GM19397 (cell line): ENCODE results near the gene SRSF4.
"Not testable (repeated sequence)": the region's sequence is repeated elsewhere in the genome, so short reads cannot be mapped to it uniquely, and the experiment has no call there.

Experiments
- ATAC-seq: cut with Tn5 transposase; IDR thresholded peaks from one replicate; pipeline ENCODE4 v1.9.1; 2021; ENCODE audit warnings: mild to moderate bottlenecking, moderate library complexity; ENCODE audit not compliant: unreplicated experiment

The SRSF4 gene

DNA sequence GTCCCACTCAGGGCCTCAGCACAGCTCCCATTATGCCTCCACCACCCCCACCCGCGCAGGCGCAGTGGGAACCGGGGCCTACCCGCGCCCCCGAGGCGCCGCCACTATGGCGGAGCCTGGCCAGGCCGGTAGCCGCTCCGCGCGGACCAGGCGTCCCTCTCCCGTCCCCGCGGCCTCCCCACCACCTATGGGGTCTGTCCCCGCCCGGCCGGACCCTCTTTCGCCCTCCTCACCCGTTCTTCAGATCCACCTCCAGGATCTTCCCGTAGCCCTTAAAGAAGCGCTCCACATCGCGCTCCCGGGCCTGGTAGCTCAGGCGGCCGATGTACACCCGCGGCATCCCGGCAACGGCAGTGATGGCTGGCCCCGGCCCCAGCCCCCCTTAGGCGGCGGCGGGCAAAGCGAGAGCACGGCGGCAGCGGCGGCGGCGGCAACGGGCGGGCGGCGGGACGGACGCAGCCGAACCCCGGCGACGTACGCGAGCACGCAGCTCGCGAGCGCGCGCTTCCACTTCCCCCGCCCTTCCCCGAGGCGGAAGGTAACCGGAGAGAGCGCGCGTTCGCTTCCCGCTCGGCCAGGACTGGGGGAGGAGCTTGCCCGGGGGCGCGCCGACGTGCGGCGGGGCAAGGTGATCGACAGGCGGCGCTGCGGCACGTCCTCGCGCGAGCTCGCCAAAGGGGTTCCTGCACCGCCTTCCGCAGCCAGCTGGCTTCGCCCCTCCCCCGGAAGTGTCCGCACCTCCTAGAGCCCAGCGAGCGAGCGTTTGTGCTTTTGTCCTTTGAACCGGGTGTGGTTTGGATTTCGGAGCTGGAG, at the start of gene SRSF4:
Gene SRSF4 (minus strand): TSS at position 488 of the 813 bp plus-strand sequence. CDS start 148 bp downstream, at position 340.
- ATAC-seq = peak; percentile 86

DNA sequence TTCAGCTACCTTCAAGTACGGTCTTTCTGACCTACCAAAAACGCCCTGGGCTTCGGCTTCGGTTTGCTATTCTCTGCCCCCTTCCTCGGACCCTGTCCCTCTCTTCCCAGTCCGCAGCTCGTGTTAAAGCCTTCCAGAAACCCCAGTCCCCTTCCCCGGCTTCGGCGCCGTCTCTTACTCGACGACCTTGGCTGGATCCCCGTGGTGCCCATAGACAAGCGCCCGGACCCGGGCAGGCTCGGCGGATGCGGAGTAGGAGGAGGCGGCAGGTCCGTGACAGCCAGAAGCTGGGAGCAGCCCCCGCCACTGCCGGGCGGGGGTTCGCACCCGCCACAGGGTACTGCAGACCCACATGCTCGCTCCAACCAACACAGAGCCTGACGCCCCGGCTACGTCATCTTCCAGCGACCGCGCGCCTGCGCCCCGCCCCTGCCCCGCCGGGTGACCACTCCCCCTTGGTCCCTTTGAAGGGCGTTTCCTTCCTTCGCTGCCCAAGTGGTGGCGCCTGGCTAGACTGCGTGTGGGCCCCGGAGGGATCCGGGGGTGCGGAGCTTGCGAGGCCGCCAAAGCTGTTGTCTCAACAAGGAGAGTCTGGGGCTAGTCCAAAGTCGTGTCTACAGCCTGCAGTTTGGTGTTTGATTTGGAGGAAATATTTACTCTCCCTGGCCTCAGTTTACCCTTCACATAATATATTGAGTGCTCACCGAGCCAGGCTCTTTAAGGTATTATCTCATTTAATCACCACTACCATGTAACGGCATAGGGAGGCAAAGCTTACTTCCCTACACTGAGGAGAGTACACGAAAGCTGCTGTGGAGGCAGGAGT, 49.1 kb upstream of the SRSF4 start, which contains the start of gene MECR:
Gene MECR (minus strand): TSS at position 382 of the 826 bp plus-strand sequence. CDS start 28 bp downstream, at position 354.
- ATAC-seq = peak; percentile 93

DNA sequence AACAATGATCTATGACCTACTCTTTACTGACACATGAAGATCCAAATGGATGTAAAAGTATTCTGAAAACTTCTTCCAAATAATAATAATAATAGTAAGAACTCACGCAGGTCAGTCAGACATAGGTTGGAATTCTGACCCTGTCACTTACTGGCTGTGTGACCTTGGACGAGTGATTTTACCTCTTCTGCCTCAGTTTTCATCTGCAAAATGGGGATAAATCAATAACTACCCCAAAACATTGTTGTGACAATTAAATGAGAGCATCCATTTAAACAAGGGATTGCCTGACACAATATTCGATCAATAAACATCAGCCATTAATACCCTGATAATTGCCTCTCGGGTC, 48.5 kb upstream of the SRSF4 start:
- no peak for ATAC-seq

DNA sequence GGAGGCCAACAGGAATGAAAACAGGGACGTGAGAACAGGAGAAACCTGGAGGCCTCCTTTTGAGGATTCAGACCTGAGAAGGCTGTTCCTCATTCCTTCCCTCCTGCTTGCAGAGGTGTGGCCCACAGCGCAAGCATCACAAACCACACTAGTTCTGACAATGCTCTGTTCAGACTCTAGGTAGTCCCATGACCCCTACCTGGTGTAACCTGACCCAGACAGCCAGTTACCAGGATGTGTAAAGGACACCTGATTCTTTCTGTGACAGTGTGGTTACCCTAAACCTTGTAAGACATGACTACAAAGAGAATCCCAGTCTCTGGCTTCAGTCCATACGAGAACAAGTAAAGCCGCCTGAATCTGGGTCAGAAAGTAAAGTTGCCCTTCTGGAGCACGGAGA, 45.8 kb upstream of the SRSF4 start:
- ATAC-seq = no peak

DNA sequence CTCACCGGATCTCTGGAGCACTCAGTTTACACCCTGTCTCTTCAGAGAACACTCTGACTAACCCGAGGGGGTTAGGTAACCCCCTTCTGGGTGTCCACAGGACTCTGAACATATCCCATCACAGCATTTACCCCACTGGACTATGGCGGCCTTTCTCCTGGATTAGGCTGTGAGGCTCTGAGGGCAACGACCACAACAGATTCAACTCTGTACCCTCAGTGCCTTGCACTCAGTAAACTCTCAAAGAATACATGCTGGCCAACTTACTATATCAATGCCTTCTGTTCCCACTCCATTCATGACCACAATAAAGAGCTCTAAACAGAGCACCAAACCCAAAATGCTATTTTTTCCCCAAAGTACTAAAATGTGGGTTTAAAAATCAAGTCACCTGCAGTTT, 43.7 kb upstream of the SRSF4 start:
- ATAC-seq = no peak

DNA sequence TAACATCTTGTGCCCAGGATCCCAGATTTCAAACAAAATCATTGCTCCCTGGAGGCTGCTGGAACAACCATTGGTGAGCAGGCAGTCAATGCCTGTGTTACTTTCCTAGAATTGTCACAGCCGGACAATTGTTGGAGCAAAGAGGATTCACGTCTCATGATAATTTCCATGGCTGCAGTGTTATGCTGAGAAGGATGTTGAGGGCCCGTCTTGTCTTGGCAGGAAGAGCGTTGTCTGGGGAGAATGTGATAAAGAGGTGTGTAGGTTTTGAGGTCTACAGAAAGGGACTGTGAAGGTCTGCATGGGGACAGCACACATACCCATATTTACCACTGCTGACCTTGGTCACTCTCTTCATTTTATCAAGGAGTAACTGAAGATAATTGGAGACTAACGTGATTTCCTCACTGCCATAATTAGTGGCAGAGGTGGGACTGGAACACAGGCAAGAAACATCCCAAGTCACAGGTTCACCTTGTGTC, 42.7 kb upstream of the SRSF4 start:
- ATAC-seq = no peak

DNA sequence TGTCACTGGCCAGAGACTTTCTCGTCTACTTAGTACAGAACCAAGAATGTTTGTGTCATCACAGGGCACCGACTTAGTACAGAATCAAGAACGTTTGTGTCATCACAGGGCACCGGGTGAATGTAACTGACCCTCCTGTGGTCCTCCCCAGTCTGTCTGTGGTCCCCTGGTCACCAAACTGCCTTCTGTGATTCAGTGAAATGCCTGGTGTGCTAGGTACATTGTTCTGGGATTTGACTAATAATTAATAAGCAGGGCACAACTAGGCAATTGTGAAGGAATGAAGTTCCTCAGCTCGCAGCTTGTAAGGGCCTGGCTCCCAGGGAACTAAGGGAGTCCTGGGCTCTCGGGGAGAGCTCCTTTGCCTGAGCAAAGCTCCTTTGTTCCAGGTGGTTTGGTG, 41.8 kb upstream of the SRSF4 start:
- no peak for ATAC-seq

DNA sequence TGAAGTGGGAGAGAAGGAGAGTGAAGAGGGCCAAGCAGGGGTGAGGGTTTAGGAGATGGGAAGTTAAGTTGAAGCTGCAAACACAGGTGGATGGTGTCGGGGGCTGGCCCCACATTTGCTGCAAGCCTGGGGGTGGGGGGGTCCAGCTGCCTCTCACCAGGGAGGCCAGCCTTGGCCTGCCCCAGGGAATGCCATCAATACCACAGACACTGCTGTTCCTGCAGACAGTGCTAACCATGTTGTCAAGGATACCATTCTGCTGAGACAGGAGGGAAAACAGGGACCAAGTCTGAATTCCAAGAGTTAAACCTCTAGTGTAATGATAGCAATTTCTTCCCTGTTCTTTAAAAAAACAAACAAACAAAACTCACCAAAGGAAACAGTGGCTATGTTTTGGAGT, 41.0 kb upstream of the SRSF4 start:
- ATAC-seq = no peak

DNA sequence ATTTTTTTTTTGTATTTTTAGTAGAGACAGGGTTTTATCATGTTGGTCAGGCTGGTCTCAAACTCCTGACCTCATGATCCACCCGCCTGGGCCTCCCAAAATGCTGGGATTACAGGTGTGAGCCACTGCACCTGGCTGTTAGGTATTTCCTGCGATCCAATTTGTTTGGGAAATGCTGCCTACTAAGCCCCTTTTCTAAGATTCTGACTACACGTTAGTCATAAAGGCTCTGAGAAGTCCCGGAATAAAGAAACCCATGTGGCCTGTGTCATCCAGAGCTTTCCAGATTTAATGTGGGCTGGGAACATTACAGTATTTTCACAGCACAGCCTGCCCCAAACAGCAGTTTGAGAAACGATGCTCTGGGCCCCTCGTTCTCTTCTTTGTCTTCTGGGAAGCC, 40.6 kb upstream of the SRSF4 start:
- ATAC-seq = not testable (repeated sequence)

DNA sequence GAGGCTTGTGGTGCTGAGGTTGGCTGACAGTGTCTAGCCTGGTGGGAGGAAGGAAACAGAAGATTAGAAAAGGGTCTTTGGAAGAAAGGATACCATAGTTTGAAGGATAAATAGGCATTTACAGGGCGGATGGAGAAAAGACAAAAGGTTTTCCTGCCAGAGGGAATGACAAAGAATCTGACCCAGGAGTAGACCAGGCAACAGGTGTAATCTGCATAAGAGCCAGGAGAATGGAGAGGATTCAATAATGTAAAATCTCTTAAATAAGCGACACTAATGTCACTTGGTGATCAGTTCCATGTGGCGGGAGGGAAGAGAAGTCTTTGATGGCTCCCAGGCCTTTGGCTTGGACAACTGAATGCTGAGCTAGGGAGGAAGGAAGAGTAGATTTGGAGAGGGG, 39.6 kb upstream of the SRSF4 start:
- no peak for ATAC-seq

DNA sequence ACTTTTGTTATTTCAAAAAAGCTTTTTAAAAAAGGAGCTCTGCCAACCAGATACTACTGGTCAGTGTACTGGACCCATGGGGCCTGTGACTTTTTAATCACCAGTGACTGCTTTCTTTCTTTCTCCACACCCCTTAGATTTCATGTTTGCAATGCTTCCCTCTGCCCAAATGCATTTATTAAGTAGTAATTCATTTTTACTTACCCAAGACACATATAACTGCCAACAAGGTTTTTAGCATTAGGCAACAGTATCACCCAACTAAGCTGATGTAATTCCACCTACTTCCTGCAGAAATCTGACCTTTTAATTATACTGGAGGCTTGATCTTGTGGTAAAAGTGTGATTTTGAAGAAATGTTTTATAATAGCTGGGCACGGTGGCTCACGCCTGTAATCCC, 36.5 kb upstream of the SRSF4 start:
- ATAC-seq = no peak

DNA sequence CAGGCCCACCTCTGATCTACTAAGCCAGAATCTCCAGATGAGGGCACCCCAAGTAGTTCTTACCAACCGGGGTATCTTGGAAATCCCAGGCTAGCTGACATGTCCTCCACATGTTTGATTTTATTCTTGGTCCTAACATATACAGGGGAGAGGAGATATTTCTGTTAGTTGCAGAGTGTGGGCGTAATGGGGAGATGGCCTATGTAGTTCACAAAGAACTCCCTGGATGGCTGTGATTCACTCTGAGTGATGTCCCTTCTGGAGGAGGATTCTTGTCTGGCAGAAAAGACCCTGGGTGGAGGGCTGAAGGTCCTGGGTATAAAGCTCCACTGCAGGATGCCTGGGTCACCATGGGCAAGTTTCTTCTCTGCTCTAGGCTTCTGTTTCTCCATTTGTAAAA, 35.9 kb upstream of the SRSF4 start:
- ATAC-seq = no peak

DNA sequence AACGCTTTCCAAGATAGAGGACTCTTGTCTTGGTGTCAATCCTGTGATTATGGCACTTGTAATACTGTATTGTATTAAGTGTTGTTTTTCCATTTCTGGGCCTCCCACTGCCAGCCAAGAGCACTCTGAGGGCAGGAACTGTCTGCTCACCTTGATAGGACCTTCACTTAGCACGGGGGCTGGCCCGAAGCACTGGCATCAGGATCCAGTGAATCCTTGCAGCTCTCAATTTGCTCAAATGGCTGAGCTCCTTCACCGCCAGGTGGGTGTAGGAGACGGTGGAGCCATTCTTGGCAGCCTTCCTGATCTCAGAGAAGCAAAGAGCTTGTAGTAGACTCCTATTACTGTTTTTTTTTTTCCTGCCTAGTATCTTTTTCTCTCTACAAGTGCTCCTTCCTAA, 31.4 kb upstream of the SRSF4 start:
- no peak for ATAC-seq

DNA sequence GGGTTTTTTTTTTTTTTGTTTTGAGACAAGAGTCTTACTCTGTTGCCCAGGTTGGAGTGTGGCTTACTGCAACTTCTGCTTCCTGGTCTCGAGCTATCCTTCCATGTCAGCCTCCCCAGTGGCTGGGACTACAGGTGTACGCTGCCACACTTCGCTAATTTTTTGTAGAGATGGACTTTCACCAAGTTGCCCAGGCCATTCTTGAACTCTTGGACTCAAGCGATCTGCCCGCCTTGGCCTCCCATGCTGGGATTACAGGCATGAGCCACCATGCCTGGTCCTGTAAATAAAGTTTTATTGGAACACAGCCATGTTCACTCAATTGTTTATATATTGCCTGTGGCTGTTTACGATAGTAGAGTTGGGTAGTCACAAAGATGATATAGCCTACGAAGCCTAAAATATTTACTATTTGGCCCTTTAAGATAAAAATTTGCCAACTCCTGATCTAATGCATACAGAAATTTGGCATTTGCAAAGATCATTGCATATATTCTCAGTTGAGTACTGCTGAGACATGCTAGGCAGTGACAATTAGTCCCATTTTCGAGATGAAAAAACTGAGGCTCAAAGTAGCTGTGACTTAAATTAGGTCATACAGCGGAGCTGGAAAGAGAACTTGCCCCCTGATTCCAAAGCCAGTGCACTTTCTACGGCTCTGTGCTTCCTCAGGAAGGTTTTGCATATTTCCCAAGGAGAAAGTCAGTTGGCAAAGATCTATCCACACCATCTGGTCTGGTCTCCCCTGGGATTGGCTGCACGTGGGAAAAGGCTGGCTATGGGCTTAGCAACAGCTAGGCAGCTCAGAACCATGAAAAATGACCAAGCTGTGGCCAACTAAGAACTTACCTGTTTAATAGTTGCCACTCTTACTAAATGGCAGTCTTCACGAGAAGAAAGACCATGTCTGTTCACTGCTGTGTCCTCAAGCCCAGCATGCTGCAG, 29.7 kb upstream of the SRSF4 start:
- no peak for ATAC-seq

DNA sequence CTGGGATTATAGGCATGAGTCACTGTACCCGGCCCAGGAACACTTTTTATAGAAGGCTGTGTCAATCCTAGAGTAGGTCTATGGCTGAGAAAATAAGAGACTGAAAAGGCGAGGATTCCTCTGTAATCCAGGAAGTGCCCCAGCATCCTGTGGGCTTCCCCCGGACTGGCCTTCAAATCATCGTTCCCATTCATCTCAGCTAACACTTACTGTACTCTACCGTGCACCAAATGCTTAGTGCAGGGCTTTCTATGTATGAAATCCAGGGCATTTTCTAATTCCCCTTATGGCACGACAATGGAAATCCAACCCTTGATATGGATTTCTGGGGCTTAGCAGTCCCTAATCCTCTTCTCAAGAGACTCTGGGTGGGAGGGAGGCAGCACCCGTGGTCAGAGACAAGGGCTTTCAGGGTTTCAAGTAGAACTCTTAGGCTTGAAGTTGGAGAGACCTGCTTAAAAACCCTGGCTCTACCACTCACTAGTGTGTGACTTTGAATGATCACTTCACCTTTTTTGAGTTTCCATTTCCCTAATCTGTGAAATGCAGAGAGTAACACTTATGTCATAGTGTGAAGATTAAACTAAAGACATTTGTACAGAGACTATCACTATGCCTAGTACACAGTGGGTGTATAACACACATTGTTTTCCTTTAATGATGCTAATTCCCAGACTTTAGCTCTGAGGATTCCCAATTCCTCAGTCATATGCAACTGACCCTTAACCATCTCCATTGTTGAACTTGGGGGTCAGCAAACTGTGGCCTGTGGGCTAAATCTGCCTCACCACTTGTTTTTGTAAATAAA, 28.8 kb upstream of the SRSF4 start:
- ATAC-seq = no peak

DNA sequence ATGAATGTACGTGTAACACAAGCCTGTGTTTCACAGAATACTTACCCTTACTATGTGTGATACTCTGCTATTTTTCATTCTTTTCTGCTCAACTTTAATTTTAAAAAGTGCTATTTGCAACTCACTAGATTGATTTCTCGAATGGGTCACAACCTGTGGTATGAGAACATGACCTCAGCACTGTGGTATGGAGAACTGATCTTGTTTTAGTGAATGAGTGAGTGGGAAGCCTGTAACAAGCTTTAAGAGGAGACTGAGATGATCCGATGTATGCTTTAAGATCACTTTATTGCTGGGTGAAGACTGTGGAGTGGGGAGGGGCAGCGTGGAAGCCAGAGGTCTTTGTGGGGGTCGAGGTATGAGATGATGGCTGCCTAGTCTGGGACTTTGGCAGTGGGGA, 27.5 kb upstream of the SRSF4 start:
- no peak for ATAC-seq

DNA sequence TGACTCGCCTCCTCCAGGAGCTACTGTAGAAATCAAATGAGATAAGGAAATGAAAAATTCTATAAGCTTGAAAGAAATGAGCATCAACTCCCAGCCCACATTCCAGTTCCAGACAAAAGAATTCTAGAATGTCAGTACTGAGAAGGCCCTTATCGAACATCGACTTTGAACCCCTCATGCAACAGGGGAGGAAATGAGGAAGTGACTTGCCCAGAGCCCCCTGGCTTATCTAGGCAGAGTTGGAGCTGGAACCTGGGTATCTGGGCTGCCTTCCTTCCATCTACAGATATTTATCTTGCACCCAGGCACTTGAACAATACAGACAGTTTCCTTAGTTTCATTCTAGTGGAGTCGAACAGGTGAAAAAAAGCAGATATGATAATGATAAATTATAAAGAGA, 26.7 kb upstream of the SRSF4 start:
- ATAC-seq = no peak

DNA sequence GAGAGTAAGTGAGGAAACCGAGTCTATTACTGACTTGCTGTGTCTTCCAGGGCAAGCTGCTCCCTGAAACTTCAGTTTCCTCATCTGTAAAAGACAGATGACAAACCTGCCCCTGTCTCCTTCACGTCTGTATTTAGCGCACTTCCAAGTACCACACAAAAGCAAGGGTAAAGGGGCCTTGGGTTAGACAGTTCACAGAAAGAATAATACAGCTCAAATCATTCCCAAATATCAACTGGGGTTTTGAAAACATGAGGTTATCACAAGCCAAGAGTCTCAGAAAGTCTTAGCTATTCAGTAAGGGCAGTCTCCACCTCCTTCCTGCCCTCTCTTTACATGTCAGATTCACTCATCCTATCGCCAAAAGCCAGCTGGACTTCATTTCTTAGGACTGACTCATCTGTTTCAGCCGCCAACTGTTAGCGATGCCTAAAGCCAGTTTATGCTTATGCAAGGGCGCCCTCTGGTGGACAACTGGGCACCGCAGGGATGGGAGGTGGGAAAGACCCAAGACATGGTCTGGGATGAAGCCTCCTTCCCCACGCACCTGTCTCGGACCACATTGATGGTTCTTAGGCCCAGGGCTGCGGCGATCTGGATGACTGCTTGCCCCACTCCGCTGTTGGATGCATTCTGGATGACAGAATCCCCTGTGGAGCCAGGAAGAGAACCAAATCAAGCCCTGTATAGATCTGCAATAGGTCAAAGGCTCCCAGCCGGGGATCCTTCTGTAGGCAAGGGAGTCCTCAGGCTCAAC, 21.1 kb upstream of the SRSF4 start:
- peak; percentile 67 for ATAC-seq

DNA sequence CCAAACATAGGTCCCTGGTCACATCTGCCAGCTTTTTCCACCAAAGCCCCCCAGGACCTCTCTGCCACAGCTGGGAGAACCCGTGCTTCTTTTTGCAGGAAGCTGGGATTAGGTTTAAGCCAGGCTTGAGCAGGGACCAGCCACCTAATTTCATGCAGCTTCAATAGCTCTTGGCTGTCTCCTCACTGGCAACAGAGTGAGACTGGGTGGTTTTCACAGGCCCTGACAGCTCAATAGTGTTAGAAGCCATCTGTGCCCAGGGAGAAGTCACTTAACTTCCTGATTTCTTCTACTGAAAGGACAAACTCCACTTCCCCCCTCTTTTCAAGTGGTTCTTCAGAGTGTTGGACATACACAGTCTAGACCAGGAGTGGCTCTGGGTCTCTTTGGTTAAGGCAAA, 20.4 kb upstream of the SRSF4 start:
- ATAC-seq = no peak
